GM12892 (cell line): ENCODE results near the gene NUAK1.

Experiments used
- POLR2A ChIP-seq: IDR thresholded peaks from 2 replicates; pipeline ENCODE4 v1.6.1; 2011; ENCODE audit warnings: low read depth, low read length, control low read depth
- POLR2AphosphoS5 ChIP-seq: IDR thresholded peaks from 2 replicates; pipeline ENCODE4 v1.6.1; 2011; ENCODE audit warnings: low read depth, low read length, control low read depth
- TAF1 ChIP-seq: IDR thresholded peaks from 2 replicates; pipeline ENCODE4 v1.6.1; 2011; ENCODE audit warnings: low read depth, mild to moderate bottlenecking, control low read depth, low read length, borderline replicate concordance

DNA sequence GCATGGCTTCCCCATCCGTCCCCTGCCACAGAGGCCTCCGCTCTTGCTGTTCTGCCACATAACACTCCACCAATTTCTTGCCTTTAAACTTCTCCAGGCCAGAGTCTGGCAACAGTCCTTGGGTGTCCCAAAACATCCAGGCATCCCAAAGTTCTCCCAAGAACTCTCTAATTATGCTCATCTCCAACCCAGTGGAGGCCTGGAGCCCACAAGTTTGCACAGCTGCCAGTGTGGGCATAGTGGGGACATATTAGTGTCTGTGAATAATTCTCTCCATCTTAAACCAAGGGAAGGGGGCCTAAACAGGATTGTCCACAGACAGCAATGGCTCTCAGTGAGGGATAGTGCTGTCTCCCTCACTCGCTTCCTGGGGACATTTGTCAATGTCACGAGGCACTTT is 124.8 kb downstream of the NUAK1 start:
- TF ChIP-seq POLR2AphosphoS5 (no peak), POLR2A (no peak), TAF1 (no peak)
